Activated CD8-positive, alpha-beta memory T cell treated with anti-CD3 and anti-CD28 coated beads, Interleukin-2, amount 50 U/mL, for 1 hour (primary cell): ENCODE results near the gene PVALB.

Experiments
- DNase-seq: peaks from one replicate; pipeline ENCODE4 v3.0.0-alpha.2; 2020; ENCODE audit errors: extremely low read depth

Gene PVALB, protein sequence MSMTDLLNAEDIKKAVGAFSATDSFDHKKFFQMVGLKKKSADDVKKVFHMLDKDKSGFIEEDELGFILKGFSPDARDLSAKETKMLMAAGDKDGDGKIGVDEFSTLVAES

DNA sequence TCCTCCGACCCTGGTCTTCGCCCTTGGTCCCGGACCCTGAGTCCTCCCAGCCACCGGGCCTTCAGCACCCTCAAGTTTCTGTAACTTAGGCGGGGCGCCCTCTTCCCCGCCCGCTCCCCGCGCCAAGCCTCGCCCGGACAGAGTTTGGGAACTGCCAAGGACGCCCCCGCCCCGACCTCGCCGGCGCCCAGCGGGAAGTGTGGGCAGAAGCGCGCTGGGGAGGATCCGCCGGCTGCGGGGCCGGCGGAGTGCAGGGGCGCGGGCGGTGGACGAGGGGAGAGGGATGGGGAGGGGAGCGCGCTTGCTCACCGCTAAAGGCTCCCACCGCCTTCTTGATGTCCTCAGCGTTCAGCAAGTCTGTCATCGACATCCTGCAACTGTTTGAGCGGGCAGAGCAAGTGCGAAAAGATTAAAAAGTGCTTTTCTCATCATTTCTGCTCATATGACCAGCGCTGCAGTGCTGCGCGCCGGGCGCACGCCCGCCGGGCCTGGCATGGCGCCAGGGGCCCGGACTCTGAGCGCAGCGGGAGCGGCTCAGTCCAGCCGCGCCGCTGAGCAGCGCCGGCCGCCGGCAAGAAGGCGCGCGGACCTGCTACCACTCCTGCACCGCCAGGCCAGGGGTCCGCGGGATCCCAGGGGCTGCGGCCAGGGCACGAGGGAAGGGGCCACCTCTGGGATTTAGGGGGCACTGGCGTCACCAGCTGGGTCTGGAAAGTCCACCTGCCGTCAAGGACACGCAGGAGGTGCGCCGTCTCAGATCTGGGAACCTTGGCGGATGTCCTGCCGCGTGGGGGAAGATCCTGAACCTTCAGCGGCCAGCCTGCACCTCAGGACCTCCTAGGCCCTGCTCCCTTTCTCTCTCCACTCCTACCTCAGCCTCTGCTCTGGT is at the start of gene PVALB:
PVALB (minus strand) TSS at position 400 of the 889 bp plus-strand sequence; CDS start at position 370, 30 bp downstream.
- DNase-seq = no peak

DNA sequence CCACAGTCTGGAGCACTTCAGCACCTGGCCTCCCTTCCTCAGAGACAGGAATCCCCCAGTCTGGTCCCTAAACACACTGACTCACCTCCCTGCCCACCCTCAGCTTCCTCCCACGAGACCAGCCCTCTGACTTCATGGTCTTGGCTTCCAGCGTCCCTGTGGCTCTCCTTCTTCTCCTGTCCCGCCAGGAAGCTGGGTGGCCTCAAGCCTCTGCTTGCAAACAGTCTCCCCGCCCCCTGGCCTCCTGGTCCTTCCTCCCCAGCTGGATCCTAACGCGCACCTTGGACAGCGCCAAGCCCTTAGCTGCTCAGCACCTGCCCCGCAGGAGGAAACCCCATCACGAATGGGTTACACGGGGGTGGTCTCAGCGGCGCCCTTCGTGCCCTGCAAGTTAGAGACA is 48.5 kb upstream of the PVALB start:
- no peak for DNase-seq

DNA sequence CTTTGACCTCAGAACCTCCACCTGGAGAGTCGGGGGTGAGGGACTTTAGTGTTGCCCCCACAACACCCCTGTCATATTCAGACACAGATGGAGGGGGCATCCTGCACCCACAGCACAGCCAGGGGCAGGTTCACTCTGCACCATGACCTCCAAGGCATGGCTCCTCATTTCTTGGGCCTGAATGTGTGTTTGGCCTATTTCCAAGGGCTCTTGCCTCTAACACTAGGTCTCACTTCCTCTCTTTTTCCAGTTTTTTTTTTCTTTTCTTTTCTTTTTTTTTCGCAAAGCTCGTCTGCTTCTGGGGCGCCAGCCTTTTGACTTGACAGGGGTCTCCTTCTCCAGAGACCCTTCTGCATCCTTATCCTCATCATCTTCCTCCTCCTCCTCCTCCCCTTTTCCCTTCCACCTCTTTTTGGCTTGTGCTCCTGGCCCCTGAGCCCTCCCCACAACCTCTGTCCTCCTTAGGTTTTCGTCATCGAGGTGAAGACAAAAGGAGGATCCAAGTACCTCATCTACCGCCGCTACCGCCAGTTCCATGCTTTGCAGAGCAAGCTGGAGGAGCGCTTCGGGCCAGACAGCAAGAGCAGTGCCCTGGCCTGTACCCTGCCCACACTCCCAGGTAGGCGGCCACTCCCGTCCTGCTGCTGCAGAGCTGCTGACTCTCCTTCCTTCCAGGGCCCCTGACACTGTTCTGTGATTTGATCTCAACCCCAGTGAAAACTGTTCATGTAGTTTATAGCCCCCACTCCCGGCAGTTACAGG is 47.8 kb upstream of the PVALB start:
- DNase-seq = no peak

DNA sequence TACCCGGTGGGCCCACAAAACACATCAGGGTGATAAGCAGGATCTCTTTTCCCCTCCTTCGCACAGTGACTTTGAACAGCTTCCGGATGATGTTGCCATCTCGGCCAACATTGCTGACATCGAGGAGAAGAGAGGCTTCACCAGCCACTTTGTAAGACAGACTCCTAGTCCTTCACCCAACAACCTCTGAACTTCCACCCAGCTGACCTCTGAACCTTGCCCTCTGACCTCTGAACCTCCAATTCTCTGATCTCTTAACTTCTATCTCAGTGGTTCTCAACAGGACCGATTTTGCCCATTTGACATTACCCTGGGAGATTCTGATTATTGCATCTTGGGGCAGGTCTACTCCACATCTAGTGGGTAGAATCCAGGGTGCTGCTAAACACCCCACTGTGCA is 47.1 kb upstream of the PVALB start:
- DNase-seq = no peak

DNA sequence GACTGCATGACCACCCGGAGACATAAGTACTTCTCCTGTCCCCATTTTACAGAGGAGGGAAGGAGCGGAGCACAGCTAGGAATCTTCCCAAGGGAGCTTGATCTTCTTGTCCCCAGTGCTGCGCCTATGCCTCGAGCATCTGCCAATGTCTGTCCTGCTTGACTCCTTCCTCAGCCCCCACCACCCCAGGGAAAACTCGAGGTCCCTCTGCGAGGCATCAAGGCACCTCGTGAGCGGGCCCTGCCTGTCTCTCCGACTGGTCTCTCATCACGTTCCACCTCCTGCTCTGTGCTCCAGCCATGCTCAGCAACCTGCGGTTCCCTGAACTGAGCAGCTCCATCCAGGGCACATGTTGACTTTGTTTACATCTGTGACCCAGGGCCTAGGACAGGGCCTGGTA is 46.4 kb upstream of the PVALB start:
- no peak for DNase-seq

DNA sequence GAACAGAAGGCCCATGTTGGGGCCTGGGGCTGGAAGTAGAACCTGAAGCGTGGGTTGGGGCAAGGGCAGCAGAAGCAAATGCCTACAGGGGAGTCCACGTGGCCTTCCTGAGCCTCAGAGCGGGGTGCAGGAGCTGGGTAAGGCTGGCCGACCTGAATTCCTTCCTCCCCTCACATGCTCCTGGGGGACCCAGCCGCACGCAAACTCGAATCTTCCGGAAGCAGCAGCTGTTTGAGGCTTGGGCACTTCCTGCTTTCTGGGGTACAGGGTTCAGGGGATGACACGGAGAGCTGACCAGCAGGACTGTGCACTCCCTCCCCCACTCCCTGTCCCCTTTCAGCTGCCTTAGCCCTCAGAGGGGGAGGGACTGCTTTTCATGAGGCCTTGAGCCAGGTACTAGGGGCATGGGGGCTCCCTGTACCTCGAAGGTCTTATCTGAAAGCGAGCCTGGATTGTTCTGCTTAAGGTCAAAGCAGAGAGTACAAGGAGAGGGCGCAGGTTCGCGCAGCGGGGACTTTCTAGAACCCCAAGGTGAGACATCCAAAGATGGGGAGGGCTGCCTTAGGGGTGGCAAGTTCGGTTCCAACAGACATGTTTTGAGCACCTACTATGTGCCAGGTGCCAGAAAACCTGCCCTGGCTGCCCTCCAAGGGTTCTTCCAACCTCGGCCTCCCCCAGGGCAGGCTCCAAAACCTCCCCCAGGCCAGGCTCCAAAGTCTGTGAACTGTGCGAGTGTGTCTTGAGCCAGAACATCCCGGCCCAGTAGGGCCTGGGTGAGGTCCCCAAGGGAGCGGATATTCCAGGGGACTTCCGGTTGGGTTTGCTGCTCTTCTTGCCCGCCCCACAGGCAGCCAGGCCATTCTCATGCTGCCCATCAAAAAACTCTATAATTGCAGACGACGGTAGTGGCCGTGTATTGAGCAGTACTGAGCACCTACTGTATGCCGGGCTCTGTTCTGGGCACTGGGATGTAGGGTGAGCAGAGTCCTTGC is 45.7 kb upstream of the PVALB start:
- no peak for DNase-seq

DNA sequence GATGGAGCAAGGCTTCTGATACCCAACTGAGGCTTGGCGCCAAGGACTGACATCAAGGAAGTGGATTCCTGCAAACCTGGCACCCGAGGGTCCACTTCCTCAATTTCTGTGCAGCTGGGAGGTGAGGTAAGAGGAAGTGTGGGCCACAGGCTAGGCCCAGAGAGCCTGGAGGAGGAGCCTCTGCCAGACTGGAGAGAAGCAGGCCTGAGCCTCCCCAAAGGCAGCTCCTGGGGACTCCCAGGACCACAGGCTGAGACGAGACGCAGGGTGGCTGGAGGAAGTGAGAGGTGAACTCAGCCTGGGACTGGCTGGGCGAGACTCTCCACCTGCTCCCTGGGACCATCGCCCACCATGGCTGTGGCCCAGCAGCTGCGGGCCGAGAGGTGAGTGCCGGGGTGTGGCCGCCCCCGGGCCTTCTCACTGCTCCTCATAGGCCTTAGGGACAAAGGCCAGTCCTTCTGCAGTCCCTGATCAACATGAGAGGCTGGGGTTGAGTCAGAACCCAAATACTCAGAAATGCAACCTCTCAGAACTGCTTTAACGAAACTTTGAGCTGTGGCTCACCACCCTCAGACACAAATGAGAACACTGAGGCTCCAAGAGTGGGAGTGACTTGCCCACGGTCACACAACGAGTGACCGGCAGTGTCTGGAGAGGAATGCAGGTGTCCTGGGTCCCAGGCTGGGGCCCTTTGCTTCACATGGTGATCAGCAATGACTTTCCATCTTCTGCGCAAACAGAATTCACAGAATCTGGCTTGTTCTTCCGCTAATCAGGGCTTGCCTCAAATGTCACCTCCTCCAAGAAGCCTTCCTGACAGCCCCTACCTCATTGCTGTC is 44.2 kb upstream of the PVALB start, which contains the start of gene NCF4:
NCF4 (plus strand) TSS at position 186 of the 839 bp plus-strand sequence; CDS start at position 352, 166 bp downstream.
- DNase-seq = no peak

DNA sequence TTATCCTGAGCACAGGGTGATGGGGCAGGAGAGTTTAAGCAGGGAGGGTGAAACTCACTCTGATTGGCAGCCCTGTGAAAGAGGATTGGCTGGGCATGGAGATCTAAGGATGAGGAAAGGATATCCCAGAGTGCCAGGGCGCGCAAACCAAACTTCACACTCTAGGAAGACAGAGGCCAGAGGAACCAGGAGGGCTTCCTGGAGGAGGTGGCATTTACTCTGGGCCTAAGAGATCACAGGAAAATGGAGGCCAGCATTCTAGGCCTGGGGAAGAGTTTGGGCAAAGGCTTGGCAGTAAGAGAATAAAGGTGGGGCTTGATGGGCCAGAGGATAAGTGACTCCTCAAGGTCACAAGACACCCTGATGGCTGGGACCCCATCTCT is 43.6 kb upstream of the PVALB start:
- no peak for DNase-seq

DNA sequence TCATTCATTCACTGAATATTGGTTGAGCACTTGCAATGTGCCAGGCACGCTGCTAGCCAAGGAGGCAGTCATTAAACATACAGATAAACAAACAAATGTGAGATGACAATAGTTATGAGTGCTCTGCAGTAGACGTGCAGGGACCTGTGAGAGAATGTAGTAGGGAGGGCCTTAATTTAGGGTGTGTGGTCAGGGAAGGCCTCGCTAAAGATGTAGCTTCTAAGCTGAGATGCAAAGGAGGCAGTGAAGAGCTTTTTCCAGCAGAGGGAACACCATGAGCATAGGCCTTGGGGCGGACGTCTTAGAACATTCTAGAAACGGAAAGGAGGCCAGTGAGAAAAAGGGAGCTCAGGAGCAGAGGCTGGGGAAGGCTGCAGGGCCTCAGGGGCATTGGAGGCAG is 43.2 kb upstream of the PVALB start:
- no peak for DNase-seq

DNA sequence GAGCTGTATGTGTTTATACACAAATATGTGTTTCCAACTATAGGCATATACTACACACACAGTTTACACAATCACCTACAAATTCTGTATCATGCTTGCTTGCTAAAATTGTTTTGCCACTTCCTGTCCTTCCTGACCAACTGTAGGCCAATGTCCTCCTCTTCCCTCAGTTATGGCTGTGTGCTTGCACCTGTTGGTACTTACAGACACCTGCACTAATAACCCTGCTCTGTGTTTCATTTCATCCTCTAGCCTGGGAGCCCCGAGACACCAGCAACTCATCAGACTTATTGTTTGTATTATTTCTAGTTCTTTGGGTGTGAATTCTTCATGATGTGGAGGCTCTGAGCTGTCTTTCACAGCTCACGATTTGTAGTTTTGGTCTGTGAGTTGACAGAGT is 42.1 kb upstream of the PVALB start:
- no peak for DNase-seq

DNA sequence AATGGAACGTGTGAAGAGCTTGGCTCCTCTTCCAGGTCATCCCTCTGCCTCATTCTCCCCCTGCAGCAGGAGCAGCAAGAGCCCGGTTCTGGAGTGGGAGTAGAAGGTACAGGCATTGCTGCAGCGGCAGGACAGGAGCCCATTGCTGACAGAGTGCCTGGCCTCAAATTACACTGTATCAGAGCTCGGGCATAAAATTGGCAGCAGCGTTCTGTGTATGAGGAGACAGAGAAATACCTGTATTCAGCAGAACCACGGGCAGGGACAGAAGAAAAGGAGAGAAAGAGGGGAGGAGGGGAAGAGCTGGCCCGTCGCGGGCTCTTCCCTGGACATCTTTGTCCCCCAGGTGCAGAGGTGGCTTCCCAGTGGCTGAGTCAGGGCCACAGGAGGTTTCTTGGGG is 41.3 kb upstream of the PVALB start:
- DNase-seq = no peak

DNA sequence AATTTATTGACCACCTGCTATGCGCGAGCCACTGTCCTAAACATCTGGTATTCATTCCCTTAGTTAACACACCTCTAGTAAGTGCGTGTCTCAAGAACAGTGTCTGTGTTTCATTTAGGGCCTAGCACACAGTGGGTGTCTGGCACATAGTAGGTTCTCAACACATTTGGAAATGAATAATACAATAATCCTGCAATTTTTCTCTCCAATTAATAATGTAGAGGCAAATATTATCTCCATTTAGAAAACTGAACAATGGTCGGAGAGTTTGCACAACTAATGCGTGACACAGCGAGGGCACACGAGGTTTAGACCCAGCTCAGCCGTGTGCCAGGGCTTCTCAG is 39.9 kb upstream of the PVALB start:
- no peak for DNase-seq

DNA sequence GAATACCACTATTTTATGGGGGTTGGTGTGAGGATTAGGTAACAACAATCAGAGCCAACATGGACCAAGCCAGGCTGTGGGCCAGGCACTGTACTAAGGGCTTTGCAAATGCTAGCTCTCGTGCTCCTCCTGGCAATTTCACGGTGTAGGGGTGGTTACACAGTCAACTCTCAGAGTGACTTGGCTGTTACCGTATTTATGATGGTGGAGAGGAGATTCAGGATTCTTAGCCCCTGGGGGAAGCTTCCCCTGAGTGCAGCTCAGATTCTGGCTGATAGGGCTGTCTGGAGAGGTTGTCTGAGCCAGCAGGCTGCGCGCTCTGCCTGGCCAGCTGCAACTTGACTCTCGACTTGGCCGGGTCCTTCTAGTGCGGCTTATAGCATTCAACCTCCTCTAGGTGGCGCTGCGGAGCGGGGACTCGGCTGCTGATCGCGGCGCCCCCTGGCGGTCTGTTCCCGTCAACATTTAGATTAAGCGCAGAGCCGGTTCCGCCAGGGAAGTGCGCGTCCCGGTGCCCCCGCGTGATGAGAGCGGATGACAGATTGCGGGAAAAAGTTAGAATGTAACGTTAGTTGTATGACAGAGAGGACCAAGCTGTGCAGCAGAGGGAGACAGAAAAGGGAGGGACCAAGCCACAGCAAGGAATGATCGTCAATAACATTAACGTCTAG is 39.4 kb upstream of the PVALB start:
- DNase-seq = peak; percentile 75

DNA sequence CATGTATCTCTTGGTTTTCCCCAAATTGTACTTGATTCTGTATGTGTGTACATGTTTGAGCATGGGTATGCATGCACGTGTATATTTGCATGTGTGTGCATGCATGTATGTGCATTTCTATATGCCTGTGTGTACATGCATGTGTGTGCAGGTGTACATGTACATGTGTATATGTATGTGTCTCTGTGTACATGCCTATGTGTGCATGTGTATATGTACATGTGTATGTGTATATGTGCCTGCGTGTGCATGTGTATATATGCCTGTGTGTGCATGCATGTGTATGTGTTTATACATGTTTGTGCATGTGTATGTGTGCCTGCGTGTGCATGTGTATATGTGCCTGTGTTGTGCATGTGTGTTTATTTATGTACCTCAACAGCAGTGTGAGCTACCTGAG is 38.6 kb upstream of the PVALB start:
- DNase-seq = no peak

DNA sequence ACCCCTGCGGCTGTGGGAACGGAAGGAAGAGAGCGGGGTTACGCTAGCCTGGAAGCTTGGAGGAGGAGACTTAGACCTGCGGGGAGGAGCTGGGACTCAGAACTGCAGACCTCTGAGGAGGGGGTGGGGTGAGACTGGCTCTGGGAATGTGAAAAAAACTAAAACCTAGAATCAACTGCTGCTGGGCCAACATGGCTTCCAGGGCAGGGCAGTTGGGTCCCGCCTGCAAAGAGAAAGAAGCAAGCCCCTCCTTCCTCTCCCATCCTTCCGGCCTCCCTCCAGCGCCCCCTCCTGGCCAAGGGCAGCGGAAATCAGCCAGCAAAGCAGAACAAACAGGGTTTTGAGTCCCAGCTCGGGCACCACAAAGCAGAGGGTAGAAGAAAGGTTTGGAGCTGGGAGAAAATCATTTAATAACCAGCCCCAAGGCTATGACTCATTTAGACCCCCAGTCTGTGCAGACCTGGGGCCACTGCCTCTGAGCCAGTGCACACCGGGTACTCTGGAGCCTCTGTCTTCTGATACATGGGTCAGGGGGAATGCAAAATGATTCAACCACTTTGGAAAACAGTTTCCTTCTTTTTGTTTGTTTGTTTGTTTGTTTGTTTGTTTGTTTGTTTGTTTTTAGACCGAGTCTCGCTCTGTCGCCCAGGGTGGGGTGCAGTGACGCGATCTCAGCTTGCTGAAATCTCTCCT is 36.7 kb upstream of the PVALB start:
- DNase-seq = peak; percentile 59

DNA sequence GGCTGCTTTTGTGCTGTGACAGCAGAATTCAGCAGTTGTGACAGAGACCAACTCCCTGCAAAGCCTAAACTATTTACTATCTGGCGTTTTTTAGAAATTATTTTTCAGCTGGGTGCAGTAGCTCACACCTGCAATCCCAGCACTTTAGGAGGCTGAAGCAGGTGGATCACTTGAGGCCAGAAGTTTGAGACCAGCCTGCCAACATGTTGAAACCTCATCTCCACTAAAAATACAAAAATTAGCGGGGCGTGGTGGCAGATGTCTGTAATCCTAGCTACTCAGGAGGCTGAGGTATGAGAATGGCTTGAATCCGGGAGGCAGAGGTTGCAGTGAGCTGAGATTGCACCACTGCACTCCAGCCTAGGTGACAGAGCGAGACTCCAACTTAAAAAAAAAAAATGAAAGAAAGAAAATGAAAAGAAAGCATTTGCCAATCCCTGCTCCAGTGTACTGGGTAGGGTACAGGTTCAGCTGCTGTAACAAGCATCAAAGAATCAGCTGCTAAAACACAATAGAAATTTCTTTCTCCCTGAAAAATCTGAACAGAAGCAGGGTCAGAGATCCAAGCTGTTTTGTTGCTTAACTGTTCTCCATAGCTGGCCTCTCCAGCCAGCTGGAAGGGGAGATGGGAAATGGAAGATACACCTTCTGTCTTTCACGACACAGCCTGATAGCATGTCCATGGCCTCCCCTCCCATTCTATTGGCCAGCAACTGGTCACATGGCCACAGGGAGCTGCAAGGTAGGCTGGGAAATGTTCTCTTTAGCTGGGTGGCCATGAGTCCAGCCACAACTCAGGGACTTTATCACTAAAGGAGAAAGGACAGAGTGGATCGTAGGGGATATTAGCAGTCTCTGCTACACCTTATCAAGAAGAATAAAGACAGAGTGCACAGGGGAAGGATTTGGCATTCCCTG is 35.5 kb upstream of the PVALB start:
- DNase-seq = no peak

DNA sequence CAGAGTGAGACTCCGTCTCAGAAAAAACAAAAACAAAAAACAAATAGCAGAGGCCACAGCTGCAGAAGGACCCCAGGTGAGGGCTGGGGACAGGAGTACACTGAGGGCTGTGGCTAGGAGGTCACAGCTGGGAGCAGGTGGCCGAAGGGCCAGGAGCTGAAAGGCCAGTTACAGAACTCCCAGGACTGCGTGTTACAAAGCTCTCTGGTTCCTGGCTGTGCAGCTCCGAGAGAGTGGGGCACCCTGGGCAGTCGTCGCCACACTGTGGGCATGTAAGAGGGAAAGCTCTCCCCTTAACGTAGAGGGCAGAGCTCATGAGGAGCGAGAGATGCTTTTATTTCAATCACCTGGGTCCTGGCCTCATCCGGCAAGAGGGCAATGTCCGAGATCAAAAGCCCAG is 33.8 kb upstream of the PVALB start:
- DNase-seq = no peak

DNA sequence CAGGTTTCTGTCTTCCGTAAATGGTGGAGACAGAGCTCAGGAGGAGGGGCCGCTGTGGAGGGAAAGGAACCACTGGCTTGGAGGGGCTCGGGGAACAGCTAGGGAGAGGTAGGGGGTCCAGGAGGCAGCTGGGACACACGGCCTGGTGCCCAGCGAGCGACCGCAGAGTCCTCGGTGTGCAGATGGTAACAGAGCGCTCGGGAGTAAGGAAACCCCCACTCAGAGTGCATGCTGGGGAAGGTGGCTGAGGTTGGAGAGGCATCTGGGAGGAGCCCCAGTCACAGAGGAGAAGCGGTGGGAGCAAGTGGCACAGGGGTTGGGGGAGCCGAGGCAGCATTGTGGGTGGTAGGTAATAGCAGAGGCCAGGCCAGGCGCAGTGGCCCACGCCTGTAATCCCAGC is 33.2 kb upstream of the PVALB start:
- no peak for DNase-seq
